Effector memory CD4-positive, alpha-beta T cell (primary cell): ENCODE measurements around the gene OAS2.

Experiments
- DNase-seq, 3 donors: peaks; one replicate each; pipeline ENCODE4 v3.0.0-alpha.2; 2020
- H3K27ac ChIP-seq: 2 replicates; pipeline ENCODE4 v1.7.0; 2013; ENCODE audit warnings: mild to moderate bottlenecking, low read length, moderate library complexity; ENCODE audit not compliant: insufficient read depth, poor library complexity, severe bottlenecking
- H3K27me3 ChIP-seq: replicated peaks from 2 replicates; pipeline ENCODE4 v1.7.0; 2013; ENCODE audit warnings: mild to moderate bottlenecking, low read length; ENCODE audit not compliant: insufficient read depth, control insufficient read depth, poor library complexity, severe bottlenecking
- H3K36me3 ChIP-seq: 2 replicates; pipeline ENCODE4 v1.7.0; 2013; ENCODE audit warnings: mild to moderate bottlenecking, low read length, moderate library complexity; ENCODE audit not compliant: control insufficient read depth, insufficient read depth
- H3K4me1 ChIP-seq: 2 replicates; pipeline ENCODE4 v1.7.0; 2013; ENCODE audit warnings: low read length, mild to moderate bottlenecking; ENCODE audit not compliant: control insufficient read depth, insufficient read depth, poor library complexity, severe bottlenecking
- H3K4me3 ChIP-seq: 2 replicates; pipeline ENCODE4 v1.7.0; 2013; ENCODE audit warnings: low read length, low read depth, mild to moderate bottlenecking; ENCODE audit not compliant: insufficient read depth, poor library complexity, severe bottlenecking
- H3K9me3 ChIP-seq: 2 replicates; pipeline ENCODE4 v1.7.0; 2013; ENCODE audit warnings: mild to moderate bottlenecking, low read length, moderate library complexity; ENCODE audit not compliant: control insufficient read depth

Gene OAS2

GRCh38 chr12:113039911-113040445 lies 61.7 kb downstream of the OAS2 start:
- Histone ChIP-seq H3K4me3 (no peak overlapping the region), H3K36me3 (no peaks in the 10 kb centered on the region), H3K9me3 (no peaks in the 10 kb centered on the region), H3K4me1 (no peaks in the 10 kb centered on the region), H3K27me3 (no peaks in the 10 kb centered on the region), H3K27ac (no peak overlapping the region)
- no peak for DNase-seq

GRCh38 chr12:113040722-113041171 lies 62.4 kb downstream of the OAS2 start:
- H3K27ac ChIP-seq, result no peak overlapping the region
- no peak for DNase-seq
- H3K4me1 ChIP-seq, result no peaks in the 10 kb centered on the region
- no peaks in the 10 kb centered on the region for H3K36me3 ChIP-seq
- H3K27me3 ChIP-seq, result no peaks in the 10 kb centered on the region
- no peaks in the 10 kb centered on the region for H3K9me3 ChIP-seq
- H3K4me3 ChIP-seq, result no peak overlapping the region

- DNase-seq, result no peak
- no peaks in the 10 kb centered on the region for H3K27me3 ChIP-seq
- H3K27ac ChIP-seq, result no peak overlapping the region
- H3K36me3 ChIP-seq, result no peaks in the 10 kb centered on the region
- no peaks in the 10 kb centered on the region for H3K4me1 ChIP-seq
- H3K9me3 ChIP-seq, result no peaks in the 10 kb centered on the region
- no peak overlapping the region for H3K4me3 ChIP-seq
These were observed 63.2 kb downstream of the OAS2 start for GRCh38 chr12:113041560-113041959.

GRCh38 chr12:113043240-113043639 lies 64.9 kb downstream of the OAS2 start:
- no peak overlapping the region for H3K4me3 ChIP-seq
- no peaks in the 10 kb centered on the region for H3K27me3 ChIP-seq
- H3K4me1 ChIP-seq, result no peaks in the 10 kb centered on the region
- H3K27ac ChIP-seq, result no peak overlapping the region
- DNase-seq, result no peak
- no peaks in the 10 kb centered on the region for H3K9me3 ChIP-seq
- no peaks in the 10 kb centered on the region for H3K36me3 ChIP-seq

- DNase-seq, result no peak
- no peaks in the 10 kb centered on the region for H3K36me3 ChIP-seq
- no peaks in the 10 kb centered on the region for H3K27me3 ChIP-seq
- no peak overlapping the region for H3K4me3 ChIP-seq
- H3K4me1 ChIP-seq, result peaks cover 6% of the 10 kb centered on the region
- no peak overlapping the region for H3K27ac ChIP-seq
- no peaks in the 10 kb centered on the region for H3K9me3 ChIP-seq
These were observed 66.2 kb downstream of the OAS2 start for GRCh38 chr12:113044516-113044915.

GRCh38 chr12:113048716-113049127 lies 70.4 kb downstream of the OAS2 start:
- DNase-seq, result peak; percentile 18 to 45 (median 38)
- no peak overlapping the region for H3K4me3 ChIP-seq
- H3K4me1 ChIP-seq, result peaks cover 6% of the 10 kb centered on the region
- H3K36me3 ChIP-seq, result no peaks in the 10 kb centered on the region
- no peak overlapping the region for H3K27ac ChIP-seq
- no peaks in the 10 kb centered on the region for H3K27me3 ChIP-seq
- no peaks in the 10 kb centered on the region for H3K9me3 ChIP-seq

- Histone ChIP-seq H3K9me3 (no peaks in the 10 kb centered on the region), H3K4me3 (no peak overlapping the region), H3K27me3 (no peaks in the 10 kb centered on the region), H3K27ac (no peak overlapping the region), H3K4me1 (peaks cover 6% of the 10 kb centered on the region), H3K36me3 (no peaks in the 10 kb centered on the region)
- DNase-seq, result no peak
These were observed 71.8 kb downstream of the OAS2 start for GRCh38 chr12:113049976-113050742.

GRCh38 chr12:113050795-113051194 lies 72.5 kb downstream of the OAS2 start:
- no peak for DNase-seq
- Histone ChIP-seq H3K4me3 (no peak overlapping the region), H3K36me3 (no peaks in the 10 kb centered on the region), H3K27me3 (no peaks in the 10 kb centered on the region), H3K9me3 (no peaks in the 10 kb centered on the region), H3K27ac (no peak overlapping the region), H3K4me1 (peaks cover 9% of the 10 kb centered on the region)

GRCh38 chr12:113051759-113052158 lies 73.4 kb downstream of the OAS2 start:
- H3K36me3 ChIP-seq, result no peaks in the 10 kb centered on the region
- no peaks in the 10 kb centered on the region for H3K9me3 ChIP-seq
- H3K4me1 ChIP-seq, result peaks cover 13% of the 10 kb centered on the region
- H3K27ac ChIP-seq, result no peak overlapping the region
- H3K4me3 ChIP-seq, result no peak overlapping the region
- no peaks in the 10 kb centered on the region for H3K27me3 ChIP-seq
- DNase-seq, result no peak

GRCh38 chr12:113052326-113052725 lies 74.0 kb downstream of the OAS2 start:
- H3K9me3 ChIP-seq, result no peaks in the 10 kb centered on the region
- H3K27ac ChIP-seq, result no peak overlapping the region
- no peak overlapping the region for H3K4me3 ChIP-seq
- H3K36me3 ChIP-seq, result no peaks in the 10 kb centered on the region
- H3K4me1 ChIP-seq, result peaks cover 15% of the 10 kb centered on the region
- H3K27me3 ChIP-seq, result no peaks in the 10 kb centered on the region
- no peak for DNase-seq
